ENCODE data around the gene TMX3. TPM values are rescaled to one million over a fixed set of nuclear protein-coding genes. Genes with fewer than 3 reads are reported as not detected.

TMX3 gene
- polyA plus RNA-seq, 1 of the 3 experiments (the other 2 are of a cell fraction), result 23.3 TPM

- Histone ChIP-seq H3K9ac (no peak overlapping the region), H4K20me1 (ENCODE audit: insufficient read depth) (no peaks in the 10 kb centered on the region), H3K27ac (ENCODE audit: low read depth in 2 of 2, low read length in 1 of 2) (no peak overlapping the region), H3K4me2 (no peak overlapping the region), H3K79me2 (ENCODE audit: insufficient read depth) (no peaks in the 10 kb centered on the region), H3K27me3 (ENCODE audit: insufficient read depth) (no peaks in the 10 kb centered on the region), H3K36me3 (replicated peaks in 1 of 2; ENCODE audit: control insufficient read depth in 1 of 2, insufficient read depth in 2 of 2, low read length in 1 of 2) (no peaks in the 10 kb centered on the region), H3K9me2 (no peaks in the 10 kb centered on the region), H3F3A (replicated peaks; ENCODE audit: insufficient read depth) (no peaks in the 10 kb centered on the region), H3K4me3 (ENCODE audit: low read depth in 2 of 2, low read length in 1 of 2) (no peak overlapping the region), H2AFZ (ENCODE audit: low read depth) (no peak overlapping the region), H3K4me1 (ENCODE audit: control insufficient read depth in 1 of 2, insufficient read depth in 2 of 2, low read depth in 1 of 2, low read length in 1 of 2) (no peaks in the 10 kb centered on the region), H3K9me3 (0 out of 2 replicates have a peak, but pooled peaks cover 19% of the 10 kb centered on the region)
- CTCF ChIA-PET, result no interaction called here
- POLR2A ChIA-PET, result no interaction called here
- WGBS (ENCODE audit: low lambda C conversion rate), result 84% methylated on average over 2 of the region's 2 CpGs
- no peak for TF ChIP-seq FOSL2 (IDR thresholded peaks at IDR 0.05; ENCODE audit: borderline replicate concordance, low read depth)
- TF ChIP-seq EP300 (IDR thresholded peaks at IDR 0.05; ENCODE audit: borderline replicate concordance in 1 of 2, low read depth in 1 of 2, low read length in 1 of 2), result no peak
- TF ChIP-seq USF1 (IDR thresholded peaks at IDR 0.05; ENCODE audit: borderline replicate concordance, low read depth), result no peak
- TF ChIP-seq REST (IDR thresholded peaks at IDR 0.05; ENCODE audit: low read depth, low read length), result no peak
- TF ChIP-seq ZBTB33 (IDR thresholded peaks at IDR 0.05; ENCODE audit: borderline replicate concordance, low read depth), result no peak
- TF ChIP-seq SIN3A (IDR thresholded peaks at IDR 0.05; ENCODE audit: borderline replicate concordance, low read depth, low read length), result no peak
- TF ChIP-seq SMC3 (IDR thresholded peaks at IDR 0.05; ENCODE audit: low read depth, low read length), result no peak
- no peak for TF ChIP-seq YY1 (IDR thresholded peaks at IDR 0.05; ENCODE audit: low read depth)
- TF ChIP-seq TAF1 (IDR thresholded peaks at IDR 0.05; ENCODE audit: borderline replicate concordance, low read depth, low read length), result no peak
- TF ChIP-seq FOXM1 (IDR thresholded peaks at IDR 0.05; ENCODE audit: low read depth), result no peak
- no peak for TF ChIP-seq NRF1 (IDR thresholded peaks at IDR 0.05; ENCODE audit: low read depth, low read length)
- TF ChIP-seq RXRA (IDR thresholded peaks at IDR 0.05; ENCODE audit: borderline replicate concordance, low read depth), result no peak
- TF ChIP-seq NFIC (IDR thresholded peaks at IDR 0.05; ENCODE audit: borderline replicate concordance), result no peak
- no peak for TF ChIP-seq RCOR1 (IDR thresholded peaks at IDR 0.05; ENCODE audit: low read length)
- no peak for TF ChIP-seq MEF2A (IDR thresholded peaks at IDR 0.05; ENCODE audit: borderline replicate concordance, low read depth)
- no peak for TF ChIP-seq IRF3 (IDR thresholded peaks at IDR 0.05; ENCODE audit: low read depth, low read length)
- DNase-seq, result no peak
Observed at GRCh38 chr18:68763083-68763482, 48.2 kb upstream of the TMX3 start.
